HFFc6 (cell line): ENCODE results near the gene G2E3. TPM values are rescaled to one million over a fixed set of nuclear protein-coding genes. Genes with fewer than 3 reads are reported as not detected.
"Not testable (repeated sequence)": the region's sequence is repeated elsewhere in the genome, so short reads cannot be mapped to it uniquely, and the experiment has no call there.

ENCODE experiments used
- DNase-seq: peaks from one replicate; pipeline ENCODE4 v3.0.0-alpha.2; 2018
- H3K27ac Mint-ChIP-seq: 2 replicates; pipeline ENCODE4 v1.8.0; 2020; ENCODE audit warnings: mild to moderate bottlenecking, mixed read lengths
- H3K27me3 Mint-ChIP-seq: 2 replicates; pipeline ENCODE4 v1.8.0; 2021; ENCODE audit warnings: mild to moderate bottlenecking, moderate library complexity, mixed read lengths; ENCODE audit not compliant: insufficient read depth
- H3K36me3 Mint-ChIP-seq: 2 replicates; pipeline ENCODE4 v1.8.0; 2021; ENCODE audit warnings: low read depth, mixed read lengths
- H3K4me1 Mint-ChIP-seq: 2 replicates; pipeline ENCODE4 v1.8.0; 2020; ENCODE audit warnings: low read depth, mixed read lengths
- H3K4me3 Mint-ChIP-seq: 2 replicates; pipeline ENCODE4 v1.8.0; 2020; ENCODE audit warnings: mild to moderate bottlenecking, moderate library complexity, mixed read lengths
- H3K9me3 Mint-ChIP-seq: 2 replicates; pipeline ENCODE4 v1.8.0; 2020; ENCODE audit warnings: mild to moderate bottlenecking, mixed read lengths
- CTCF ChIP-seq: fragments of 200-600 bp; sonication (generic); IDR thresholded peaks from 2 replicates; pipeline ENCODE4 v1.5.0; 2021; ENCODE audit warnings: antibody characterized with exemption, mild to moderate bottlenecking
- total RNA-seq, 6 experiments: library from RNA; stranded (reverse); fragmentation: NEBNext Ultra II Directional; extraction: Animal tissue kit (Norgen Biotek cat#: 25700); gene quantifications; 2 replicates in 1 of 6; 3 replicates in 5 of 6; pipeline ENCODE4 v1.2.3, GENCODE V29; 2021

G2E3 gene
- total RNA-seq, 6 experiments from 2014 or later = 26.1 to 34.7 (median 27.3) TPM

GRCh38 chr14:30528778-30529642, 29.9 kb upstream of the G2E3 start:
- Mint-ChIP-seq H3K4me3 (no peak overlapping the region), H3K36me3 (no peaks in the 10 kb centered on the region), H3K27me3 (peaks cover 8% of the 10 kb centered on the region; the same call in 1 of the 2 replicates), H3K9me3 (no peaks in the 10 kb centered on the region), H3K27ac (no peak overlapping the region), H3K4me1 (no peaks in the 10 kb centered on the region)
- no peak for DNase-seq
- TF ChIP-seq CTCF = no peak

DNA sequence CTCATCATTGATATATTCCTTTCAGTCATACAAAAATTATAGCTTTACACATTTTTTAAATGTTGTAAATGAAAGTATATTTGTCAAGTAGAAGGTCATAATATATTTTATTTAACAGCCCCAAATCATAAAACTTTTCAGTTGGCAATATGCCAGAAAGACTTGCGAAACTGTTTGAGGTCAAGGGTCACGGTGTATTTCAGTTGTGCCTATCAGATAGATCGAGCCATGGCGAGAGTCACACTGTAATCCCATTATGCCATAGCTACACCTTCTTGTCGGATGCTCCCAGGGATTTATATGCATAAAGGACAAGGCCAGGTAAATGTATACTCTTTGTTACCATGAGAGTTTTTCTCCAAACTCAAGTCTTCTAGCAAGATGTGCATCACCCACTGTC, 26.7 kb upstream of the G2E3 start:
- Mint-ChIP-seq H3K27me3 (peaks cover 1% of the 10 kb centered on the region), H3K4me3 (no peak overlapping the region), H3K27ac (no peak overlapping the region), H3K36me3 (no peaks in the 10 kb centered on the region), H3K4me1 (no peaks in the 10 kb centered on the region), H3K9me3 (no peaks in the 10 kb centered on the region)
- TF ChIP-seq CTCF = no peak
- DNase-seq = no peak

GRCh38 chr14:30533126-30533525, 25.8 kb upstream of the G2E3 start:
- no peaks in the 10 kb centered on the region for H3K36me3 Mint-ChIP-seq
- no peak overlapping the region for H3K27ac Mint-ChIP-seq
- DNase-seq = no peak
- peaks cover 1% of the 10 kb centered on the region for H3K27me3 Mint-ChIP-seq
- TF ChIP-seq CTCF = no peak
- no peaks in the 10 kb centered on the region for H3K9me3 Mint-ChIP-seq
- no peak overlapping the region for H3K4me3 Mint-ChIP-seq
- no peaks in the 10 kb centered on the region for H3K4me1 Mint-ChIP-seq

DNA sequence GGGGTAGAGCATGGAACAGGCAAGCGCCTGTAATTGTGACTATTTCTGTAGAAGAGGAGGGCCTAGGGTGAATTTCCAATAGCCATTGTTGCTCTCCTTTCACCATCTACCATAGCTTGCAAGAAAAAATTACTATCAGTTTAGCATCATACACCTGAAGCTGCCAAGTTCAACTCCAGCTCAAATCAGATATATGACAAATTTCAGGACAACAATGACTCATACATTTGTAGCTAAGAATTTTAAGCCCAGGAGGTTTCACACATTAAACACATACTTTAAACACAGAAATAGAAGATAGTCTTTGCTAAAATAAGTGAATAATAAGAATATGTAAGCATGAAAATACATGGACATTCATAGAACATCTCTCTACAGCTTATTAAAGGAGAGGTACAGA, 17.6 kb upstream of the G2E3 start:
- Mint-ChIP-seq H3K4me1 (no peaks in the 10 kb centered on the region), H3K36me3 (peaks cover 3% of the 10 kb centered on the region; the same call in 1 of the 2 replicates), H3K27me3 (peaks cover 3% of the 10 kb centered on the region), H3K4me3 (no peak overlapping the region), H3K27ac (no peak overlapping the region), H3K9me3 (no peaks in the 10 kb centered on the region)
- no peak for DNase-seq
- no peak for TF ChIP-seq CTCF

GRCh38 chr14:30546735-30547134, 12.2 kb upstream of the G2E3 start:
- DNase-seq, H3K27me3 Mint-ChIP-seq, H3K36me3 Mint-ChIP-seq, H3K9me3 Mint-ChIP-seq, H3K4me3 Mint-ChIP-seq, H3K27ac Mint-ChIP-seq: not testable (repeated sequence)
- peaks cover 20% of the 10 kb centered on the region for H3K4me1 Mint-ChIP-seq

- no peaks in the 10 kb centered on the region for H3K9me3 Mint-ChIP-seq
- no peak for DNase-seq
- H3K27ac Mint-ChIP-seq = no peak overlapping the region
- peaks cover 27% of the 10 kb centered on the region for H3K4me1 Mint-ChIP-seq
- peaks cover 2% of the 10 kb centered on the region; the same call in 1 of the 2 replicates for H3K27me3 Mint-ChIP-seq
- no peak for TF ChIP-seq CTCF
- no peak overlapping the region for H3K4me3 Mint-ChIP-seq
- peaks cover 4% of the 10 kb centered on the region for H3K36me3 Mint-ChIP-seq
Observed at GRCh38 chr14:30547388-30548048, 11.4 kb upstream of the G2E3 start.
